HFF-Myc (cell line): Measurements from ENCODE around the gene RPL27.
"Not testable (repeated sequence)": the region's sequence is repeated elsewhere in the genome, so short reads cannot be mapped to it uniquely, and the experiment has no call there.

Source experiments
- DNase-seq: peaks from one replicate; pipeline ENCODE4 v3.0.0-alpha.2; 2011; ENCODE audit warnings: low read depth; ENCODE audit errors: extremely low read depth
- H3K4me3 ChIP-seq: replicated peaks from 2 replicates; pipeline ENCODE4 v1.5.1; 2011; ENCODE audit warnings: low read depth, mild to moderate bottlenecking, control low read depth, low read length
- TF ChIP-seq, protein P1 (sequence below): IDR thresholded peaks from 2 replicates; pipeline ENCODE4 v1.5.1; 2012; ENCODE audit warnings: mild to moderate bottlenecking, low read depth, low read length, control low read depth; ENCODE audit errors: missing control alignments

Gene RPL27

DNA sequence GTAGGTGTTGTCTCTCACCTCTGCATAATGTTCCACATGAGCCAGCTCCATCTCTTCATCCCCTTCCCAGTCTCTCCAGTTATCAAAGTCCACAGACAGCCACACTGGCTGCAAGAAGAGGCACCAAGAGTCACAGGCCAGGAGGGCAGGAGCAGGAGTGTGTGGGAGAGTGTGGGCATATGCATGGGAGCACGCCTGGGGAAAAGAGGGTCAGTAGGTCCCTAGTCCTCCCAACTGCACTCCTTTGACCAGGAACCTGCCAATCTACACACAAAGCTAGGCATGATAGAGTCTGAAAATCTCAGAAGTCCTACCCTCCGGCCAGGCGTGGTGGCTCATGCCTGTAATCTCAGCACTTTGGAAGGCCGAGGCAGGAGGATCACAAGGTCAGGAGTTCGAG lies 26.6 kb upstream of the RPL27 start:
- H3K4me3 ChIP-seq, result no peak overlapping the region
- TF ChIP-seq, protein P1, sequence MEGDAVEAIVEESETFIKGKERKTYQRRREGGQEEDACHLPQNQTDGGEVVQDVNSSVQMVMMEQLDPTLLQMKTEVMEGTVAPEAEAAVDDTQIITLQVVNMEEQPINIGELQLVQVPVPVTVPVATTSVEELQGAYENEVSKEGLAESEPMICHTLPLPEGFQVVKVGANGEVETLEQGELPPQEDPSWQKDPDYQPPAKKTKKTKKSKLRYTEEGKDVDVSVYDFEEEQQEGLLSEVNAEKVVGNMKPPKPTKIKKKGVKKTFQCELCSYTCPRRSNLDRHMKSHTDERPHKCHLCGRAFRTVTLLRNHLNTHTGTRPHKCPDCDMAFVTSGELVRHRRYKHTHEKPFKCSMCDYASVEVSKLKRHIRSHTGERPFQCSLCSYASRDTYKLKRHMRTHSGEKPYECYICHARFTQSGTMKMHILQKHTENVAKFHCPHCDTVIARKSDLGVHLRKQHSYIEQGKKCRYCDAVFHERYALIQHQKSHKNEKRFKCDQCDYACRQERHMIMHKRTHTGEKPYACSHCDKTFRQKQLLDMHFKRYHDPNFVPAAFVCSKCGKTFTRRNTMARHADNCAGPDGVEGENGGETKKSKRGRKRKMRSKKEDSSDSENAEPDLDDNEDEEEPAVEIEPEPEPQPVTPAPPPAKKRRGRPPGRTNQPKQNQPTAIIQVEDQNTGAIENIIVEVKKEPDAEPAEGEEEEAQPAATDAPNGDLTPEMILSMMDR, result no peak
- no peak for DNase-seq

DNA sequence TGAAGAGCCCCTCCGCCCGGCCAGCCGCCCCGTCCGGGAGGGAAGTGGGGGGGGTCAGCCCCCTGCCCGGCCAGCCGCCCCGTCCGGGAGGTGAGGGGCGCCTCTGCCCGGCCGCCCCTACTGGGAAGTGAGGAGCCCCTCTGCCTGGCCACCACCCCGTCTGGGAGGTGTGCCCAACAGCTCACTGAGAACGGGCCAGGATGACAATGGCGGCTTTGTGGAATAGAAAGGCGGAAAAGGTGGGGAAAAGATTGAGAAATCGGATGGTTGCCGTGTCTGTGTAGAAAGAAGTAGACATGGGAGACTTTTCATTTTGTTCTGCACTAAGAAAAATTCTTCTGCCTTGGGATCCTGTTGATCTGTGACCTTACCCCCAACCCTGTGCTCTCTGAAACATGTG lies 24.9 kb upstream of the RPL27 start:
- DNase-seq, H3K4me3 ChIP-seq: not testable (repeated sequence)

DNA sequence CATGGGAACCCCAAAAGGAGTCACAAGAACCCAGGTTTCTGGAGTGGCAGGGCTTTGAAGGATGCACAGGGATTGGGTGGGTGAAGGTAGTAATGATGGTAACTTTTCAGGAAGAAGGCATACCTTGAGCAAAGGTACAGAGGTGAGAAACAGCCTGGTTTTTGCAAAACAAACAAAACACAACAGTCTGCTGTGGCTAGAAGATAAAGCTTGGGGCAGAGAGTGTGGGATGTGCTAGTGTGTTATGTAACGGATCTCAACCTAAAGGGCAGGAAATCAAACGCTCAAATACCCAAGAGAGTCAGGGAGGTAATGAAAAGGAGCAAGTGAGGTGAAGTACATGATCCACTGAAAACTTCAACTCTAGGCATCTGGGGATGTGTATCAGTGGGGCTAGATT lies 23.0 kb upstream of the RPL27 start:
- TF ChIP-seq, protein P1, result no peak
- DNase-seq, result no peak
- no peak overlapping the region for H3K4me3 ChIP-seq

DNA sequence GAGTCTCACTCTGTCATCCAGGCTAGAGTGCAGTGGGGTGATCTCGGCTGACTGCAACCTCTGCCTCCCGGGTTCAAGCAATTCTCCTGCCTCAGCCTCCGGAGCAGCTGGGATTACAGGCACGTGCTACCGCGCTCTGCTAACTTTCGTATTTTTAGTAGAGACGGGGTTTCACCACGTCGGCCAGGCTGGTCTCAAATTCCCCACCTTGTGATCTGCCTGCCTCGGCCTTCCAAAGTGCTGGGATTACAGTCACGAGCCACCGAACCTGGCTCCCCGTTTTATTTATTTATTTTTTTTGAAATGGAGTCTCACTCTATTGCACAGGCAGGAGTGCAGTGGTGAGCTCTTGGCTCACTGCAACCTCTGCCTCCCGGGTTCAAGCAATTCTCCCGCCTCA lies 22.5 kb upstream of the RPL27 start:
- not testable (repeated sequence) for H3K4me3 ChIP-seq, DNase-seq

DNA sequence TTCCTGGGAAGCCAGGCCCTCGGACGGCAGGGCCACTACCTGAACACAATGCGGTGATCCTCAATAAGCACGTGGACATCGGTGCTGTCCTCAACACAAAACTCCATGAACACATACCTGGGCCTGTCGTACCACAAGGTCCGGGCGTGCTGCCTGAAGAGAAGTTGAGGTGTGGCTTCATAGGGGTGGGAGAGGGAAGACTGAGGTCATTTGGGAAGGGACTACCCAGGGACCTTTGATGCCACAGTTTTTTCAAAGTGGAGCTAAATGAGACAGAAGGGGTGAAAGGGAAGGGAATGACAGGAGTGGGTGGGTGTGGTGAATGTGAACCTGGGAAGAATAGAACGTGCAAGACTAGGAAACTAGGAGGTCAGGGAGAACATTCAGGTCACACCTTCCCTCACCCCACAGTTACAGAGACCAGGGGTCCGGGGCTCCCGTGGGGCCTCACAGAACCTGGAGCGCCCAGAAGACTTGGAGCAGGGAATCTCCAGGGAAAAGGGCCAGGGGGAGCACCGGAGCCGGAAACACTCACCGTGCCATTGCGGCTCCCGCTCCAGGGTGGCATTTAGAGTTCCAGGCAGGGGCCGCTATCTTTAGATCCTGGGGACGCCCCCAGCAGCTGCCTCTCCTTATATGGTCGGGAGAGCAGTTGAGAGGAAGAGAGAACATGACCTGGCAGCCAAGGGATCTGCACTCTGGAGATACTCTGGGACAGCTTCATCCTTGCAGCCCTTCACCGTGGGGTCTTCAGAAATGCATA lies 18.5 kb upstream of the RPL27 start, which contains the start of gene PTGES3L:
Gene PTGES3L, minus strand, starts transcription at position 570 of the 763 bp plus-strand sequence. Its CDS starts 27 bp downstream, at position 543.
- TF ChIP-seq, protein P1, result no peak
- peak within 1 kb of the TSS; percentile 88 for H3K4me3 ChIP-seq
- no peak for DNase-seq

DNA sequence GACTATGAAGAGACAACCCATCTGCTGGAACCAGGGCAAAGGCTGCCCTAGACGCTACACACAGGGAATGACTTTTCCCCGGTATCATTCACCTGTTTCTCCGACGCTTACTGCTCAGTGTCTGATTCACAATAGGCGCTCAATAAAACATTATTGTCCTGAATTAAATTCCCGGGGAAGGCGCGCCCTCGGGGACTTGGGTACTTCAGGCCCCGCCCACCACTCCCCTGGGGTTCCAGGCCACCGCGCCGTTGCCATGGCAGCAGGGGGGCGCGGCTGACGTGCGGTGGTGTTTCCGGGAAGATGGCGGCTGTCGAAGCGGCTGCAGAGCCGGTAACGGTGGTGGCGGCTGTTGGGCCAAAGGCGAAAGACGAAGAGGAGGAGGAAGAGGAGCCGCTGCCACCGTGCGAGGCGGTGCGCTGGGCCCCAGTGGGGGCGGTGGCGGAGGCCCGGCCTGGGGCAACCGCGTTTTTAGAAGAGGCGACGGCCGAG lies 17.9 kb upstream of the RPL27 start, which contains the start of gene RUNDC1:
Gene RUNDC1, plus strand, starts transcription at position 292 of the 492 bp plus-strand sequence. Its CDS starts 12 bp downstream, at position 304.
- no peak for DNase-seq
- peak within 1 kb of the TSS; percentile 88 for H3K4me3 ChIP-seq
- TF ChIP-seq, protein P1, result no peak

DNA sequence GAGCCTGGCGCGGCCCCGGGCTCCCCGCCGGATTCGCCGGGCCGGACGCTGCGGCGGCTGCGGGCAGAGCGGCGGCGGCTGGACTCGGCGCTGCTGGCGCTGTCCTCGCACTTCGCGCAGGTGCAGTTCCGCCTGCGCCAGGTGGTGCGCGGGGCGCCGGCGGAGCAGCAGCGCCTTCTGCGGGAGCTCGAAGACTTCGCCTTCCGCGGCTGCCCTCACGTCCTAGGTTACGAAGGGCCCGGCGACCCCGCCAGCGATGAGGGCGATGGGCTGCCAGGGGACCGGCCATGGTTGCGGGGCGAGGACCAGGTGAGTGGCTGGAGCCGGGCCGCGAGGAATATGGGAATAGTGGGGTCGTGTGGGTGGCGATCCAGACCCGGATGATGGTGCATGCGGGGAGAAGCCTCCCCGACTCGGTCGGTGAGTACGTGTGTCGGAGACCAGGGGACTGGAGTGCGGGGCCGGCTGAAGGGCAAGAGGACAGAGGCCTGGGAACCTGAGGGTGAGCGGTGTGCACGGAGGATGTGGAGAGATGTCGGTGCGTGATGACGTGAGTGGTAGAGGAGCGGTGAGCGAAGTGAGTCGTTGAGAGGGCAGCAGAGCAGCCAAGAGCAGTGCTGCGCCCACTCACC lies 17.3 kb upstream of the RPL27 start:
- peak overlapping the region; percentile 88 for H3K4me3 ChIP-seq
- TF ChIP-seq, protein P1, result no peak
- no peak for DNase-seq

DNA sequence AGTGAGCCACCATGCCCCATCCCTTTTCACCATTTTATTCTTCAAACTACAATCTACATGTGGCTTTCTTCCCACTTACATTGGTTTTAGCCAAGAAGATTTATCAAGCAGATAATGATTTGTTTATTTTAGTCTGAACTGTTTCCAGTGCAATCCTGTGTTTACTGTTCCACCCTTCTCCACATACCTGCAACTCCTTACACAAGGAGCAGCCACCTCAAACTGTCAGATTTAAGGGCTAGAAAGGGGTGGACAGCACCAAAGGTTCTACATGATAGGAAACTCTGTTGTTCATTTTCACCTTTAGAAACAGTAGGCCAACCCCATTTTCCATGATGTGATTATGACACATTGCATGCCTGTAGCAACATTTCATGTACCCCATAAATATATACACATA lies 16.0 kb upstream of the RPL27 start:
- TF ChIP-seq, protein P1, result no peak
- DNase-seq, result no peak
- no peak overlapping the region for H3K4me3 ChIP-seq
